Measurements from ENCODE around the gene TBCEL. TPM values are rescaled to one million over a fixed set of nuclear protein-coding genes. Genes with fewer than 3 reads are reported as not detected.

Gene TBCEL
- total RNA-seq, 6 experiments from 2014 or later: 15.0 to 23.4 (median 18.2) TPM

DNA sequence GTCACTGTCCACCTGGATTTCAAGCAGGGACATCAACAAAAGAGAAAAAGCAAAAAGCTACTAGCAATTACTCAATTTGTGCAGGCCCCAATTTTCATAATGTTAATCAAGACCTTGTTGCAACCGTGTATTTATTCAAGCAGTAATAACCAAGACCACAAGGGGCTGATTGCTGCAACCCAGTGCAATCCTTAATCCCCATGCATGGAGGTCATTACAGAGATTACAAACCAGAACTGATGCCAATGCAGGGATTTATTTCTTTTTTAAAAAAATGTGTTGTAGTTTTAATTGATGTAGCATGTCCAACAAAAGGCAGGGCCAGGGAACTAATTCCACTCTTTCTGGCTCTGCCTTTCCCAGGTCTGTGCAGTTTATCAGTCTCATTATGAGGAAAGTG is 95.5 kb downstream of the TBCEL start:
- H3K4me1 Mint-ChIP-seq (ENCODE audit: low read depth): no peaks in the 10 kb centered on the region
- no peak for DNase-seq
- H3K9me3 Mint-ChIP-seq: peaks cover 27% of the 10 kb centered on the region
- no peak overlapping the region for H3K27ac Mint-ChIP-seq
- 0 out of 2 replicates have a peak, but pooled peaks cover 8% of the 10 kb centered on the region for H3K36me3 Mint-ChIP-seq (ENCODE audit: low read depth)
- peak; percentile 24; the same call in 1 of the 2 replicates for TF ChIP-seq CTCF (IDR thresholded peaks at IDR 0.05)
- no peaks in the 10 kb centered on the region; the same call in none of the 2 replicates for H3K27me3 Mint-ChIP-seq (ENCODE audit: insufficient read depth)
- no peak overlapping the region for H3K4me3 Mint-ChIP-seq

GRCh38 chr11:121122328-121122727 is 98.4 kb downstream of the TBCEL start:
- Mint-ChIP-seq H3K27me3 (ENCODE audit: insufficient read depth) (peaks cover 3% of the 10 kb centered on the region), H3K4me3 (no peak overlapping the region), H3K4me1 (ENCODE audit: low read depth) (no peaks in the 10 kb centered on the region), H3K9me3 (peaks cover 28% of the 10 kb centered on the region), H3K36me3 (ENCODE audit: low read depth) (0 out of 2 replicates have a peak, but pooled peaks cover 8% of the 10 kb centered on the region), H3K27ac (no peak overlapping the region)
- TF ChIP-seq CTCF (IDR thresholded peaks at IDR 0.05): no peak
- no peak for DNase-seq

GRCh38 chr11:121123496-121124069 is 99.7 kb downstream of the TBCEL start:
- H3K9me3 Mint-ChIP-seq: peaks cover 29% of the 10 kb centered on the region
- TF ChIP-seq CTCF (IDR thresholded peaks at IDR 0.05): no peak
- no peak for DNase-seq

GRCh38 chr11:121127809-121128208 is 103.9 kb downstream of the TBCEL start:
- Mint-ChIP-seq H3K27me3 (ENCODE audit: insufficient read depth) (peaks cover 5% of the 10 kb centered on the region), H3K4me3 (no peak overlapping the region), H3K36me3 (ENCODE audit: low read depth) (0 out of 2 replicates have a peak, but pooled peaks cover 8% of the 10 kb centered on the region), H3K9me3 (peaks cover 28% of the 10 kb centered on the region), H3K27ac (no peak overlapping the region), H3K4me1 (ENCODE audit: low read depth) (peaks cover 10% of the 10 kb centered on the region; the same call in 1 of the 2 replicates)
- TF ChIP-seq CTCF (IDR thresholded peaks at IDR 0.05): no peak
- no peak for DNase-seq

More at GRCh38 chr11:121123496-121124069, 99.7 kb downstream of the TBCEL start:
- no peak overlapping the region for H3K27ac Mint-ChIP-seq
- H3K4me3 Mint-ChIP-seq: no peak overlapping the region
- H3K4me1 Mint-ChIP-seq (ENCODE audit: low read depth): no peaks in the 10 kb centered on the region
- peaks cover 5% of the 10 kb centered on the region for H3K27me3 Mint-ChIP-seq (ENCODE audit: insufficient read depth)
- 0 out of 2 replicates have a peak, but pooled peaks cover 8% of the 10 kb centered on the region for H3K36me3 Mint-ChIP-seq (ENCODE audit: low read depth)

DNA sequence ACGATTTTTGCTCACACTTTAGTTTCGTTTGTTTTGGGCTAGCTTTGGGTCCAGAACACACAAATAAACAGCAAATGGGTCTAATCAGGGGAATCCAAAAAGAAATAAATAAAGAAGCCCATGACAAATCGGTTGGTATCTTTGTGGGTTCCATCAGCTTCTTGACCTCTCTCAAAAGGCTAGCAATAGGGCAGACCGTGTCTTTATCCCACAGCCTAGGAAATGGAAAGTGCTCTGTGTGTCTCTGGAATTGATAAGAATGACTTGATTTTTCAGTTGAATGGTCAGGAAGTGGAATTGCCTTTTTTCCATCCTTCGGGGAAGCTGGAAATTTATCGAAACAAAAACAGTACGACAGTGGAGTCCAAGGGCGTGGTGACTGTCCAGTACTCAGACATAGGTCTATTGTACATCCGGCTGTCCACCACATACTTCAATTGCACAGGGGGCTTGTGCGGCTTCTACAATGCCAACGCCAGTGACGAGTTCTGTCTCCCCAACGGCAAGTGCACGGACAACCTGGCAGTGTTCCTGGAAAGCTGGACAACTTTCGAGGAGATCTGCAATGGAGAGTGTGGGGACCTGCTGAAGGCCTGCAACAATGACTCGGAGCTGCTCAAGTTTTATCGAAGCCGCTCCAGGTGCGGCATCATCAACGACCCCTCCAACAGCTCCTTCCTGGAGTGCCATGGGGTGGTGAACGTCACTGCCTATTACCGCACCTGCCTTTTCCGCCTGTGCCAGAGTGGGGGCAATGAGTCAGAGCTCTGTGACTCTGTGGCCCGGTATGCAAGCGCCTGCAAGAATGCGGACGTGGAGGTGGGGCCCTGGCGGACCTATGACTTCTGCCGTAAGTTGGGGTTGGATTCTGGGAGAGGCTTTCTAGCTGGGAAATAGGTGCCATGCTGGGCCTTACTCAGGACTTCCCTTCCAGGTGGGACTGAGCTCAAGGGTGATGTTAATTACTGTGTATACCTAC is 105.7 kb downstream of the TBCEL start:
- no peak for DNase-seq
- H3K4me3 Mint-ChIP-seq: no peak overlapping the region
- peaks cover 12% of the 10 kb centered on the region; the same call in 1 of the 2 replicates for H3K9me3 Mint-ChIP-seq
- no peak for TF ChIP-seq CTCF (IDR thresholded peaks at IDR 0.05)
- H3K36me3 Mint-ChIP-seq (ENCODE audit: low read depth): no peaks in the 10 kb centered on the region
- peaks cover 10% of the 10 kb centered on the region; the same call in 1 of the 2 replicates for H3K4me1 Mint-ChIP-seq (ENCODE audit: low read depth)
- H3K27me3 Mint-ChIP-seq (ENCODE audit: insufficient read depth): peaks cover 15% of the 10 kb centered on the region
- no peak overlapping the region for H3K27ac Mint-ChIP-seq
